Hypothalamus (tissue), 51 donors: ENCODE results near the gene CAMK1D.
A peak's percentile ranks its signal among the peaks of the same experiment; 100 is the strongest.

Experiments used
- DNase-seq, 51 donors: peaks; one replicate each; lab custom pipeline; 2025; lab: John Stamatoyannopoulos, UW

The CAMK1D gene

DNA sequence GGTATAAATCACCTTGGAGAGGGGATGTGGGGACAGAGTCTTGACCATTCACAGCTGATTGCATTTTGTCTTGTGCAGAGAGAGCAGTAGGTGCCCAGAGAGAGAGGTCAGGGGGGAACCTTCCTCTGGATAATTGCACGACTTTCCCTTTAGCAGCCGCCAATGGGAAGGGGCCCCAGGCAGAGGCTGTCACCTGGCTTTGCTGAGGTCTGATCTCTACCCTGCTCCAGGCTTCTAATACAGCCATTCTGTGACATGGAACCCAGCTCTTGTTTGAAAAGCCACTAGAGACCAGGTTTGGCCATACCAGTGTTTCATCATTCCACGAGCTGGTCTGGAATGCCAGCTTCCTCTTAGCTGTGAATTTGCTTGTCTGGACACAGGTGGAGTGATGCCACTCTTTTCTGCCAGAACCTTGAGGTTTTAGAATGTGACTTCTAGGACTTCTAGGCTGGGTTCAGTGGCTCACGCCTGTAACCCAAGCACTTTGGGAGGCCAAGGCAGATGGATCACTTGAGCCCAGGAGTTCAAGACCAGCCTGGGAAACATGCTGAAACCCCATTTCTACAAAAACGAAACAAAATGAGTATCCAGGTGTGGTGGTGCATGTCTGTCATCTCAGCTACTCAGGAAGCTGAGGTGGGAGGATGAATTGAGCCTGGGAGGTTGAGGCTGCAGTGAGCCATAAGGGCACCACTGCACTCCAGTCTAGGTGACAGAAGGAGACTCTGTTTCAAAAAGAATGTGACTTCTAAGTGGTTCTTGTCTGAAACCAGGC lies 159.9 kb downstream of the CAMK1D start:
- no peak for DNase-seq

DNA sequence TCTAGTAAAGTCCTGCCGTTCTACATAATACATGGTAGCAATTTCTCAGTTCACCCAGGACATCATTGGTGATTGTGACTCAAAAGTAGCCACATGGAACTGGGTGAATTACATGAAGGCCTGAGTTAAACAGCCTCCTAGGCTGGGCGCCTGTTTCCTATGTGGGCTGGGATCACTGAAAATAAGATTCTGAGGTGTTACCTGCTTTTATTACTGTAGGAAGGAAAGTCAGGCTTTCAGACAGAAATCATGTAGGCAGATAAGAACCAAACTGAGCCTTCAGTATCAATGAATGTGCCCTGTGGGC lies 160.4 kb downstream of the CAMK1D start:
- DNase-seq = no peak

DNA sequence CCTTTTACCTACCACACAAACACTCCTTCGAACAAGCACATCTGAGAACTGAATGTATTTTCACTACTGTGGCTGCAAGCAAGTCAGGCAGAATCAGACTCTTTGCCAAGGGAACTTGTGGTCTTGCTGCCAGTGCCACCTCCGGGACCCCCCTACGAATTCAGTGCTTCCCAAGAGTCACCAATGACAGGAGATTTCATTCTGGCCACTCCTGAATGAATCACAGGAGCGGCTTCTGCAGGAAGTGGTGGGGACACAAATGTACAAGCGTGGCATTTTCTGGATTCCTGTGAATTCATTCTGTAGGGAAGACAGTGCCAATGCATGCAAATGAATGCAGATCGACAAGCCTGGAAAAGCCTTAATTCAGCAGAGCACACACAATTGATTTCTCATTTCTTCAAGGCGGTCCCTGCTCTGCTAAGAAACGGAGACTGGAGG lies 161.2 kb downstream of the CAMK1D start:
- peak in 3 of 51 donors; percentile 17 to 78 (median 67) for DNase-seq

DNA sequence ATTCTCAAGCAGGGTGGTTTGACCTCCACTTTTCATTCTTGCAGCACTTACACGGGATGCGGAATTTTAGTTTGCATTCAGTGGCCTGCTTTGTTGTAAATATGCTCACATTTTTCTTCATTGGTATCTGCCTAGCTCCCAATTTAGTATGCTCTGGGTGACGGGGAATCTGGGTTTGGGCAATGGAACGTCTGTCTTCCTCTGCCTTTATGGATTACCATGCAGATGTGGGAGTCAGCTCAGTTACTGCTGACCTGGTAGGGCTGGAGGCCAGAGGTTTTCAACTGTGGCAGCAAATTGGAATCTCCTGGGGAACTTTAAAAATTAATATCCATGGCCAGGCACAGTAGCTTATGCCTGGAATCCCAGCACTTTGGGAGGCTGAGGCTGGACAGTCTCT lies 161.6 kb downstream of the CAMK1D start:
- no peak for DNase-seq

DNA sequence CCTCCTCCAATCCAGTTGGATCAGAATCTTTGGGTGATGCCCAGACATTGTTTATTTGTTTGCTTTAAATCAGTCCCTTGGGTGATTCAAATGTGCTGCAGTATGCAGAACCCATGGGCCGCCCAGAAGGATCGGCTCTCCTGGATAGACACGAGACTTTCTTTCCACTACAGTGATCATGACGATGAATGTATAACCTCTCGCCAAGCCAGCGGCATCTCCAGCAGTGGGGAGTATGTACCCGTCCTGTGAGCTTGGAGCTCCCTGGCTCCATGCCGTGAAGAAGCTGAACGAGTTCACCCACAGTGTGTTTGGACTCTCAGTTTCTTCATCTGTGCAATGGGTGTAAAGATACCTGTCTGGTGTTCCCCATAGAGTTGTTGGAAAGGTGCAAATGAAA lies 162.3 kb downstream of the CAMK1D start:
- DNase-seq = no peak

DNA sequence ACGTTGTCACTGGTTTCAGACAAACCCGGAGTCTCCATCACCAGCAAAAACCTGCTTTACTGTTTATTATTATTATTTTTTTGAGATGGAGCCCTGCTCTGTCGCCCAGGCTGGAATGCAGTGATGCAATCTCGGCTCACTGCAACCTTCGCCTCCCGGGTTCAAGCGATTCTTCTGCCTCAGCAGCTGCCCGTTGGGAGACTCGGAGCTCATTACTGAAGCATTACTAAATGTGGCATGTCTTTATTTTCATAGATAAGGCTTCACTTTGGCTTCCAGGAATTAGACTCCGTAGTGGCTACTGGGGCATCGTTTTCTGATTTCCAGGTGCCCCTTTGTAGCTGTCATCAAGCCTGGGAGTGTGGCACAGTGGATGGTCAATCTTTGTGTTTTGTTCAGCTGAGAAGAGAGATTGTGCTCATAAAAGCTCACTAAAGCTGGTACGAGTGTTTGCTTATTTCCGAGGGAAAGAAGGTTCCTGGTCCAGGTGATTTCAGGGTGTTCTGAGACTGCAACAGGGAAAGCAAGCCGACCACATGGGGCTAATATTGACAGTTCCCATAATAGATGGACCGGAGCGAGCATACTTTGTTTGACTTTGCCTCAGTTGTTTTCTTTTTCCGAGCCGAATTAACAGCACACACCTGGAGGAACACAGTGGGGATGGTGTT lies 163.1 kb downstream of the CAMK1D start:
- no peak for DNase-seq

DNA sequence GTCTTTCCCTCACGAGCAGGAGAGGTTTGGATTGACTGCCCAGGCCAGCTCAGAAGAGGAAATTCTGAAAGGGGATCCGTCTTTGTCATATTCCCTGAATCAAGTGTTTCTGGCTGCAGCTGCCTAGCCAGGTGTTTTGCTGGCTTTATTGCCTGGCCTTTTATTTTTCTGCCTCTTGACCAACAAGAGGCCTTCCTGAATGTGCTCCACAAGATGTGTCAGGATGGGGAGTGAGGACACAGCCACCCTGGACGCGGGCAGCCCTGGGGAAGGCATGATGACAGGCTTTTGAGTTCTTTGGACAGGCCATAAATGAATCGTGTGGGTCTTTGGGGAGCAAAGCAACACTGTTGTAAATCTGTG lies 163.6 kb downstream of the CAMK1D start:
- no peak for DNase-seq

DNA sequence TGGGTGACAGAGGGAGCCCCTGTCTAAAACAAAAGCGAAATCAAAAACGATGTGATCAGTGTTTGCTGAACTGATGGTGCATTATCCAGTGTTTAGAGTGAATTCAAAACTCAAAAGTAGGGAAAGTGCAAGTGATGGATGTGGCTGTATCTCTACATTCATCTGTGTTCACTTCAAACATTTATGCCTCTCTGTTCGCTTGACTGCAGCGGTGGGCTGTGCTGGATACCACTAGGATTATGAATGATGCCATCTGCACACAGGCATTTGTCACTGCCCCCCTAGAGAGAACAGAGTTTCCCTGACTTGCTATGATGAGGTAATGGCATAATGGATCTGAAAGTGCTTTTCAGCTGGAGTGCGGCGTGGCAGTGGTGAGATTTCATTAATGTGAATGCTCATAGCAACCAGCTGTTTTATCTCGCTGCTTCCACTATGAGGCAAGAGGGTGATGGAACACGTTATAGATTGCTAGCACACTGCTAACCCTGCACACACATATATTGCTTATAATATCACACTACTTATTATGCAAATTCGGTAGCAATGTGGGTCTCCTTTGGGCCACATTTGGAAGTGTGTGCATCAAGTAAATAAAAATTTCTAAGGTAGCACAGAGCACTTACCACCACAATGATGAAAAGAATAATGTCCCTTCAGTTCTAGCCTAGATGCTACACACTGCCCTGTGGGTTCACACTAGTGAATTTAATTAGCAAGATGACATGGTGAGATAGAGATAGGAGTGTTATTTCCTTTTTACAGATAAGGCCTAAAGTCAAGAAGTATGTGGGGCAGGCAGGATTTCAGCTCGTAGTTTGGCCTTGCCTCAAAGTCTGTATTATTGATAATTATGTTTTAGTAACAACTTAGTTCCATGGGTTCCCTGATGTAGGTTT lies 164.7 kb downstream of the CAMK1D start:
- no peak for DNase-seq

DNA sequence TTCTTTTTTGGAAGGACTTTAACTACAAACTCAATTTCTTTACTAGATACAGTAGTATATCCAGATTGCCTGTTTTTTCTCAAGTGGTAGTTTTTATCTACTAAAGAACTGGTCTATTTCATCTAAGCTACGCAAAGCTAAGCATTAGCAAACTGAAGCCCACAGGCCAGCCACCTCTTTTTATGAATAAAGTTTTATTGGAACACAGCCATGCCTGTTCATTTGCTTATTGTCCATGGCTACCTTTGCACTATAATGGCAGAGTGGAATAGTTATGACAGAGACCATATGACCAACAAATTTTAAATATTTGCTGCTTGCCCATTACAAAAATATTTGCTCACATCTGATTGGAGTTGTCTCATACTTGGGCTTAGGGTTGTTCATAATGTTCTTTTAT lies 168.7 kb downstream of the CAMK1D start:
- no peak for DNase-seq

DNA sequence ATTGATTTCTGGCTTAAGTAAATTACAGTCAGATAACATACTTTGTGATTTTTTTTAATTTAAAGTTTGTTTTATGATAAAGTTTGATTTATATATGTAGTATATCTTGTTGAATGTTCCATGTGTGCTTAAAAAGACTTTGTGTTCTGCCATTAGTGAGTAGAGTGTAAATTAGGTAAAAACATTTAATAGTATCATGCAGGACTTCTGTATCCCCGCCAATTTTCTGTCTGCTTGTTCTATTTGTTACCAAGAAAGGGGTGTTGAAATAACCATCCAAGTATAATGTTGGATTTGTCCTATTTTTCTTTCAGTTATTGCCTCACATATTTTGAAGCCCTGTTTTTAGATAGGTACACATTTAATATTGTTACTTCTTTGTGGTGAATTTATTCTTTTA lies 172.1 kb downstream of the CAMK1D start:
- no peak for DNase-seq

DNA sequence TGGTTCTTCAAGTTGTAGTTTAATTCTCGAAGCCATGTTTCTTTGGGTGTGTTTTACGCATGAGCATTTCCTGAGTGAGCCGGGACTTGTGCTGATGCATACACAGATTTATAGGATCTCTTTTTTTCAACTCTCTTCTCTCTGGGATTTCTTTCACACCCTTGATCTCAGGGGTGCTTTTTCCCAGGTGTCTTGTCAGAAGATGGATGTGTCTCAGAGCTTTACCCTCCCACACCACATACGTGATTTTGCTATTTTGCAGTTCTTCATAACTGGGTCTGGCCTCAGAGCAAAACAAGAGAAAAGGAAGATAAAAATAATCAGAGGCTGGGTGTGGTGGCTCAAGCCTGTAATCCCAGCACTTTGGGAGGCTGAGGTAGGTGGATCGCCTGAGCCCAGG lies 177.0 kb downstream of the CAMK1D start:
- DNase-seq = no peak

DNA sequence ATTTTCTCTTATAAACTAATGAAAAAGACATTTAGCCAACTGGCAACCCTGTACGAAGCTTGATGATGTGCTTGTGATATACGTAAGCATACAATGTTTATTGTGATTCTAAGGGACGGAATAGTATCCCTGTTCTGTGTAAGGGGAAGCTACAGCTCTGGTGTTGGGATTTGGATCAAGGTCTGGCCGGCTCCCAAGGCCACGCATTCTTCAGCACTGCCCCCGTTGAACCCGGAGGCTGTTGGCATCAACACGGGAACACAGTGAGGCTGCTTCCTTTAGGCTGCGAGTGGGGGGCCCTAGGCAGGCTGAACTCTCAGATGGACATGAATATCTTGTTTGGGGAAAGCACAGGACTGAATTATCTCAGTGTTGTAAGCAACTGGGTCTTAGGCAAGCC lies 180.6 kb downstream of the CAMK1D start:
- DNase-seq = no peak

DNA sequence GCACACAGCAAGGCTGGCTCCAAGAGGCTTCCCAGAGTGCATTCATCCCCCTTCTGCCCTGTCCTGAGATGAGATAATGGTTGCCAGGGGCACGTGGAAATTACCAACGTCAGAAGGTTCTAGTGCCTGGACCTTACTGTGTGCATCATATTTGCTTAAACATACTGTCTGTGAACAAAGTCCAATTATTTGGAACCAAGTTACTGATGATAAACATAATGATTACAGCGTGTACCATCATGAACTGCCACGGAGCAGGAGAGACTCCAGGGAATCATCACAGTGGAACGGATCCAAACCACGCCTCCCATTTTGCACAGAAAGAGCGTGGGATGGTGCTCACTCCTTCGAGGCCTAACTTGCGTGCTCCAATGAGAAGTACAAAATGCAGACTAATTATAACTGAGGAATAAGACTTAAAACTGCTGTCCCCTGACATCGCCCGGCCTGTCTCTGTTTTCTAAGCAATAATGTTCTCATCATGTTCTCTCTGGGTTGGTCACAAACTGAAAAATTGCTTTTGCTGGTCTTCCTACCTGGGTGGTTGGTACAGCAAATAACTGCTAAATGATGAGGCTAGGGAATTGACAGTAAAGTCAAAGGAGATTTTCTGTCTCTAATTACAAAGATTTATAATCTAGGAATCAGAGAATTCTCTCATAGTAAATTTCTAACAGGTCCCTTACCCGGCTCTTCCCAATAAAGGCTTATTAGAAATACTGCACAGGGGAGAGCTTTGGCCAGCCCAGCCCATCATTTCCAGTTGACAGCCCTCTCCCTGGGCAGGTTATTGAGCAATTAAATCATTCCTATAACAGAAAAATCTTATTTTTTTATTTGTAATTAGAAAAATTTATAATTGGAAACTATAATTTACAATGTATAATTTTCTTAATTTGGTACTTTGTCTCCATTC lies 182.2 kb downstream of the CAMK1D start:
- DNase-seq = peak in 2 of 51 donors; percentile 21 to 25

DNA sequence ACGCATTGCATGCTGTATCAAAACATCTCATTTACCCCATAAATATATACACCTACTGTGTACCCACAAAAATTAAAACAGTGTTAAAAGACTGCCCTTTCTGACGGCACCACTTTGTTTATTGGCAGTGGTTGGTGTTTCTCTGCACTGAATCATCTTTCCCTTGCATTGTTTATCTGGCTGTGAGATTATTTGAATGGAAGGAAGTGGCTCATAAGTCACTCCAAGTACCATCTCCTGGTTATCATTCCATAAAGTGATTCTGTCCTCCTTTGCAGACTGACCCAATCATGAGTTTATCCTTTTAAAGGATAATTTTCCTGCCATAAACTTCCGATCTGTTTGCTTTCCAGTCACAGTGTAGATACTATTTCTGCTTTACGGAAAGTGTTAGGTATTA lies 183.8 kb downstream of the CAMK1D start:
- no peak for DNase-seq

DNA sequence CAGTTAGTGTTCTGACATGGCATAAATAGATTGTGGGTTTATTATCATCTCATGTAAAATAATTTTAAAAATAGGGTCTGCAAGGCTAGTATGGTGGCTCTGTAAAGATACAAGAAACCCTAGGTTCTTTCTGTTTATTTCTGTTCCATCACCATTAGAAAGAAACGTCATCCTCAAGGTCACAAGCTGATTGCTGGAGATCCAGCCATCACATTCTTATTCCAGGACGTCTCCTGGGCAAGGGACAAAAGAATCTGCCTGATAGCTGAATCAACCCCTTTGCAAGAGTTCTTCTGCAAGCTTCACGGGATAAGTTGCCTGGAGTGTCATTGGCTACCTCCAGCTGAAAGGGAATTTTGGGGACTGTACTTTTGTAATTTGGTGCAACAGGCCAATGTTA lies 184.4 kb downstream of the CAMK1D start:
- no peak for DNase-seq

DNA sequence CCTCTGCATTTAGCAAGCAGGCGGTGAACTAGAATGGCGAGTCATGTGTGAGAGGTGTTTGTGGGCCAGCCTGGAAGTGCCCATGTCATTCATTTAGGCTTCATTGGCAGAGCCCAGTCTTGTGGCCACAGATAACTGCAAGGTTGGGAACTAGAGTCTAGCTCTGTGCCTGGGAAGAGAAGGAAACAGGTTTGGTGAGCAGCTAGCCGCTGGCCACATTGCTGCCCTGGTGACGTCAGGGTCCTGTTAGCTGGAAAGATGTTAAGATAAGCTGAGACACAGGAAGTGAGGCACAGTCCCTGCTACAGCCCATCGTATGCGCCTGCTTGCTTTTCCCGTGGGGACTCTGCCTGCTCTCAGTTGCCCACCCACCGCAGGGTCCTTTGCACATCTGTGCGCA lies 185.5 kb downstream of the CAMK1D start:
- DNase-seq = no peak

DNA sequence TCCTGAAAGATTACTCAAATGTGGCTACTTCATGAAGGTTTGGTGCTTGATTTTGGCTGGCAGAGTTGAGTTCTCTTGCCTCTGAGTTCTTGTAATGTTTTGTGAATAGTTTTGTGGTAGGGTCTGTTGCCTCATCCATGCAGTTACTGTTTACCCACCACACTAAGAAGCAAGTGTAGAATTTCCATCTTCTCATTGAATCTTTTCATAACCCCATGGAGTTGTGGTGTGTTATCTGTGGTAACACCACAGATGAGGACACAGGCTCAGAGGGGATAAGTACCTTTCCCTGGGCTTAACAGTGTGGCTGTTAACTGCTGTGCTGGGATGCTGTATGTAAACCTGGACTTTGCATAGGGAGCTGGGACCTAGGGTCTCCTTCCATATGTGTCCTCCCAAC lies 186.3 kb downstream of the CAMK1D start:
- no peak for DNase-seq

DNA sequence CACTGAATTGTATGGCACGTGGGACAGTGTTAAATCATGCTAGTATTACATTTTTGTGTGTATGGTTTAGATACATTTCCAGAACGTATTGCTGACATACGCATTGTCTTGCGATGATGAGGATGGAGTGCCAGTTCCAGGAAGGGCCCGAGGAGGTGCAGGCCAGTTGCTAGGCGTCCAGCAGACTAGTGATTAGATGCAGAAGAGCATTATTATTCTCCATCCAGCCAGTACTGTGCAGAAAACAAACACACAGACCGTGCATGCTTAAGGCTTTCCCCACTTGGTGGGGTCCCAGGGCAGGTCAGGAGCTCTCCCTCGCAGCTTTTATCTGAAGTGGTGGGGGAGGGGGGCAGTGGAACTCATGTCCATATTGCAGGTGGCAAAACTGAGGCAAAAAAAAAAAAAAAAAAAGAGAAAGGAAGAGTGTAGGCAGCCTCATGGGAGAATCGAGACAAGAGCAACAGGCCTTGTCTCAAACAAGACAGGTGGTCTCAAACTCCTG lies 189.2 kb downstream of the CAMK1D start:
- DNase-seq = no peak

DNA sequence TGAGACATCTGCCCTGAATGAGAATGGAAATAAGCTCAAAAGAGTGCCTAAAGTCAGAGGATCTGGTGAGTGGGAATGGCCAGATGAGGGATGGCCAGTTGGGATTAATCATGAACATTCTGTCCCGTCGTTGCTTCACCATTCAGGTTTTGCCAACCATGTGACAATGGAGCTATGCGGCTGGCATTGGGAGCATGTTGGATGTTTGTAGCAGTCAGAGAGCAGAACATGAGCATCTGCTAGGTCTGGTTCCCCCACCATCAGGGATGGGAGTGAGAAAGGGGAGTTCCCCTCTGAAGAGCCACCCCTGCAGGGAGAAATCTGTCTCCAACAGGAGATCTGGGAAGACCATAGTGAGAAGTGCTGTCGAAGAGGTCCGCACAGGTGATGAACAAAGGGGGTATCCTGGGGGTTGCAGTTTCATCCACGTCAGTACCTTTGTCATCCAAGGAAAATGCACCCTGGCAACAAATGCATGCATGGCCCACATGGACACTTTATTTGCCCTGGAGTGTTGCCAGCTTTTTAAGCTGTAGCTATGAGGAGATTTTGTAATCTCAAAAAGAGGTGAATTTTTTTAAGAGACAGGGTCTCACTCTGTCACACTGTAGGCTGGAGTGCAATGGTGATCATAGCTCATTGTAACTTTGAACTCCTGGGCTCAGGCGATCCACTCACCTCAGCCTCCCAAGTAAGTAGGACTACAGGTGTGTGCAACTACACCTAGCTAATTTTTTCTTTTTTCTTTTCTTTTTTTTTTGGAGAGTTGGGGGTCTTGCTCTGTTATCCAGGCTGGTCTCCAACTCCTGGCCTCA lies 190.2 kb downstream of the CAMK1D start:
- DNase-seq = peak in 3 of 51 donors; percentile 2 to 9 (median 4)
